Measurements from ENCODE around the gene HIVEP2. TPM values are rescaled to one million over a fixed set of nuclear protein-coding genes. Genes with fewer than 3 reads are reported as not detected.

Gene HIVEP2
- total and polyA plus RNA-seq, 2 donors (not counting 3 experiments of a cell fraction or from before 2014, with no cell fraction given), result 1.3 to 4.7 TPM

DNA sequence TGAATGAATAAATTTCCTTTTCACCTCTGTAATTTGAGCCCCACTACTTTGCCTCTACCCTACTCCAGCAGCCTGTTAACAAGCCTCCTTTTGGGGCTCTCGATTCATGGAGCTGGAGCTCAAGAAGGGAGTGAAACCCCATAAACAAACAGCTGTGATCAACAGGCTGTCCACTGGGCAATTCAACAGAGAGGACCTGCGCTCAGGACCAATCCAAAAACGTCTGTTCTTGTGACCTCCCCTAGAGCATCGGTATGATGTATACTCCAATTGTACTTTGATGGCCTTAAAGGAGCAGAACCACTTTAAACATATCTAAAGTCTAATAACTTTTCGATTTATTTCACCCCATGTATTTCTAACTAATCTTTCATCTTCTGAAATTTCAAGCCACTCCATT, 37.4 kb downstream of the HIVEP2 start:
- intact Hi-C loops (cut with micrococcal nuclease) (no loop called here), dilution Hi-C loops (cut with MboI; ENCODE audit: extremely low pct_ligation_motif_present, low sequenced_read_pairs) (no loop called here)
- H3K9me1 ChIP-seq (replicated peaks; ENCODE audit: control insufficient read depth, extremely low read depth, insufficient read depth, low read length), result no peaks in the 10 kb centered on the region
- no peaks in the 10 kb centered on the region for H4K20me1 ChIP-seq (replicated peaks; ENCODE audit: control insufficient read depth, extremely low read depth, insufficient read depth, low read length)
- DNase-seq (ENCODE audit: low read depth, low spot score), result no peak
- peaks cover 5% of the 10 kb centered on the region for H3K4me1 ChIP-seq (ENCODE audit: control insufficient read depth, extremely low read depth, insufficient read depth, low read length)
- H3K4me3 ChIP-seq (replicated peaks in 1 of 3; ENCODE audit: insufficient read depth in 1 of 3, low read depth in 1 of 3, low read length in 3 of 3), result no peak overlapping the region
- H3K4me2 ChIP-seq (ENCODE audit: insufficient read depth, low read length), result no peak overlapping the region
- no peaks in the 10 kb centered on the region for H3K9me3 ChIP-seq (replicated peaks; ENCODE audit: control insufficient read depth, insufficient read depth, low read length)
- H2AFZ ChIP-seq (ENCODE audit: low read depth, low read length), result no peak overlapping the region
- no peaks in the 10 kb centered on the region for H3K79me2 ChIP-seq (ENCODE audit: control insufficient read depth, insufficient read depth, low read length)
- POLR2A ChIA-PET, result no interaction called here
- H3K27ac ChIP-seq (ENCODE audit: insufficient read depth, low read depth, low read length), result no peak overlapping the region
- CTCF ChIA-PET, result interaction anchor here (0.9 to 1.9 kb wide), 2 partner anchors 13 to 22 kb away, joined by 6 to 7 read pairs; no protein-coding TSS in a partner anchor
- no peak for TF ChIP-seq GATA2 (IDR thresholded peaks at IDR 0.05; ENCODE audit: insufficient read depth, insufficient read length, low read depth, low read length)
- TF ChIP-seq EZH2 (IDR thresholded peaks at IDR 0.05; ENCODE audit: borderline replicate concordance, low read depth, low read length, severe bottlenecking), result no peak
- no peak for TF ChIP-seq MYC (IDR thresholded peaks at IDR 0.05; ENCODE audit: low read depth, low read length)
- no peak for TF ChIP-seq FOS (IDR thresholded peaks at IDR 0.05; ENCODE audit: borderline replicate concordance, insufficient read depth, low read length)
- TF ChIP-seq, protein P1, sequence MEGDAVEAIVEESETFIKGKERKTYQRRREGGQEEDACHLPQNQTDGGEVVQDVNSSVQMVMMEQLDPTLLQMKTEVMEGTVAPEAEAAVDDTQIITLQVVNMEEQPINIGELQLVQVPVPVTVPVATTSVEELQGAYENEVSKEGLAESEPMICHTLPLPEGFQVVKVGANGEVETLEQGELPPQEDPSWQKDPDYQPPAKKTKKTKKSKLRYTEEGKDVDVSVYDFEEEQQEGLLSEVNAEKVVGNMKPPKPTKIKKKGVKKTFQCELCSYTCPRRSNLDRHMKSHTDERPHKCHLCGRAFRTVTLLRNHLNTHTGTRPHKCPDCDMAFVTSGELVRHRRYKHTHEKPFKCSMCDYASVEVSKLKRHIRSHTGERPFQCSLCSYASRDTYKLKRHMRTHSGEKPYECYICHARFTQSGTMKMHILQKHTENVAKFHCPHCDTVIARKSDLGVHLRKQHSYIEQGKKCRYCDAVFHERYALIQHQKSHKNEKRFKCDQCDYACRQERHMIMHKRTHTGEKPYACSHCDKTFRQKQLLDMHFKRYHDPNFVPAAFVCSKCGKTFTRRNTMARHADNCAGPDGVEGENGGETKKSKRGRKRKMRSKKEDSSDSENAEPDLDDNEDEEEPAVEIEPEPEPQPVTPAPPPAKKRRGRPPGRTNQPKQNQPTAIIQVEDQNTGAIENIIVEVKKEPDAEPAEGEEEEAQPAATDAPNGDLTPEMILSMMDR (IDR thresholded peaks at IDR 0.05; ENCODE audit: extremely low read depth in 1 of 2, insufficient read depth in 1 of 2, low read depth in 1 of 2, low read length in 2 of 2), result no peak
- TF ChIP-seq, protein P2, sequence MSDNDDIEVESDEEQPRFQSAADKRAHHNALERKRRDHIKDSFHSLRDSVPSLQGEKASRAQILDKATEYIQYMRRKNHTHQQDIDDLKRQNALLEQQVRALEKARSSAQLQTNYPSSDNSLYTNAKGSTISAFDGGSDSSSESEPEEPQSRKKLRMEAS (IDR thresholded peaks at IDR 0.05; ENCODE audit: insufficient read depth, insufficient read length), result no peak
- no peak for TF ChIP-seq POLR2A (IDR thresholded peaks at IDR 0.05; ENCODE audit: low read depth, low read length)
- TF ChIP-seq JUN (IDR thresholded peaks at IDR 0.05; ENCODE audit: borderline replicate concordance, insufficient read depth, insufficient read length, low read depth), result no peak
- TF ChIP-seq POLR2AphosphoS5 (IDR thresholded peaks at IDR 0.05; ENCODE audit: insufficient read depth, low read depth, low read length), result no peak
- no peaks in the 10 kb centered on the region for H3K36me3 ChIP-seq (ENCODE audit: control insufficient read depth in 2 of 2, extremely low read depth in 1 of 2, insufficient read depth in 2 of 2, low read length in 2 of 2)
- BruUV-seq (replicated peaks), result no TSS peak
- FAIRE-seq, result no peak
- H3K9ac ChIP-seq (replicated peaks; ENCODE audit: extremely low read depth, insufficient read depth, low read length), result no peak overlapping the region
- H3K27me3 ChIP-seq (ENCODE audit: control insufficient read depth in 2 of 2, insufficient read depth in 2 of 2, low read length in 2 of 2), result no peaks in the 10 kb centered on the region
